Measurements from ENCODE around the gene TRABD2B. TPM values are rescaled to one million over a fixed set of nuclear protein-coding genes. Genes with fewer than 3 reads are reported as not detected.

Gene TRABD2B
- total RNA-seq, 1 experiment from 2014 or later = not detected

DNA sequence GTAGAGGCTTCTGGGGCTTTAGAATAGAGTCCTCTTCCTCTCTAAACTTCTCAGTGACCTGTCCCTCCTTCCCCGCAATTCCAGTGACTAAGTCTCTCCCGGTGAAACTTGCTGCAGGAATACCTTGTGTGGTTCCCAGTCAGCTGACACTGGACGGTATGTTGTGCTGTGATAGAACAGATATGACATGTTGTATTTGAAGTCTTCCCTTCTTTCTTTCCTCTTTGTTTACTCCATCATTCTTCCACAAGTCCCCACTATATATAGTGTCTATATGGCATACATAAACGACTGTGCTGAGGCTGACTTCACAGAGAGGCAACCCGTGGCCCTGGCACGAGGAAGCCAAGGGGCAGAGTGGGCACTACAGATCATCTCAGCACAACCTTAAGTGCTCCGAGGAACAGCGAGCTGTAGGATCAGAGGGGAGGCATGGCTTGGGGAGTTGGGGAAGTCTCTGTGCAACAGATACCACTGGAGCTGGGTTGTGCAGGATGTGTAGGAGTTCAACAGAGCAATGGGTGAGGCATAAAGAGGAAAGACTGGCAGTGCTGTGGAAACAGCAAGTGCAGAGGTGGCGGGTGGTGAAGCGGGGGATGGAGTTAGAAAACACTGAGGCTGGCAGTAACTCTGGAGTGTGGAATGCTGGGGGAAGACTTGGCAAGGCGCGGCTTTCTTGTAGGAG lies 237.8 kb downstream of the TRABD2B start:
- CTCF ChIA-PET = no interaction called here
- Histone ChIP-seq H3K9me3 (ENCODE audit: low read depth, low read length, poor library complexity, severe bottlenecking) (no peaks in the 10 kb centered on the region), H3K27me3 (replicated peaks; ENCODE audit: insufficient read depth, low read depth, low read length, poor library complexity) (peaks cover 8% of the 10 kb centered on the region), H3K27ac (ENCODE audit: low read depth, low read length, poor library complexity, severe bottlenecking) (no peak overlapping the region), H3K36me3 (ENCODE audit: insufficient read depth, low read length, poor library complexity, severe bottlenecking) (no peaks in the 10 kb centered on the region), H3K4me3 (ENCODE audit: low read depth, low read length, poor library complexity, severe bottlenecking) (no peak overlapping the region), H3K4me1 (ENCODE audit: insufficient read depth, low read length, poor library complexity, severe bottlenecking) (no peaks in the 10 kb centered on the region)
- intact Hi-C loops (cut with micrococcal nuclease; ENCODE audit: unreplicated experiment) = no loop called here
- TF ChIP-seq, protein P1, sequence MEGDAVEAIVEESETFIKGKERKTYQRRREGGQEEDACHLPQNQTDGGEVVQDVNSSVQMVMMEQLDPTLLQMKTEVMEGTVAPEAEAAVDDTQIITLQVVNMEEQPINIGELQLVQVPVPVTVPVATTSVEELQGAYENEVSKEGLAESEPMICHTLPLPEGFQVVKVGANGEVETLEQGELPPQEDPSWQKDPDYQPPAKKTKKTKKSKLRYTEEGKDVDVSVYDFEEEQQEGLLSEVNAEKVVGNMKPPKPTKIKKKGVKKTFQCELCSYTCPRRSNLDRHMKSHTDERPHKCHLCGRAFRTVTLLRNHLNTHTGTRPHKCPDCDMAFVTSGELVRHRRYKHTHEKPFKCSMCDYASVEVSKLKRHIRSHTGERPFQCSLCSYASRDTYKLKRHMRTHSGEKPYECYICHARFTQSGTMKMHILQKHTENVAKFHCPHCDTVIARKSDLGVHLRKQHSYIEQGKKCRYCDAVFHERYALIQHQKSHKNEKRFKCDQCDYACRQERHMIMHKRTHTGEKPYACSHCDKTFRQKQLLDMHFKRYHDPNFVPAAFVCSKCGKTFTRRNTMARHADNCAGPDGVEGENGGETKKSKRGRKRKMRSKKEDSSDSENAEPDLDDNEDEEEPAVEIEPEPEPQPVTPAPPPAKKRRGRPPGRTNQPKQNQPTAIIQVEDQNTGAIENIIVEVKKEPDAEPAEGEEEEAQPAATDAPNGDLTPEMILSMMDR (conservative IDR thresholded peaks at IDR 0.05; ENCODE audit: low read depth, low read length) = no peak
- no peak for TF ChIP-seq EZH2 (IDR thresholded peaks at IDR 0.05; ENCODE audit: borderline replicate concordance, low read depth, low read length, poor library complexity, severe bottlenecking)
- POLR2A ChIA-PET (ENCODE audit: low non-redundant PET) = no interaction called here
- no peak for DNase-seq (ENCODE audit: low spot score)
- BruUV-seq (replicated peaks) = no TSS peak

DNA sequence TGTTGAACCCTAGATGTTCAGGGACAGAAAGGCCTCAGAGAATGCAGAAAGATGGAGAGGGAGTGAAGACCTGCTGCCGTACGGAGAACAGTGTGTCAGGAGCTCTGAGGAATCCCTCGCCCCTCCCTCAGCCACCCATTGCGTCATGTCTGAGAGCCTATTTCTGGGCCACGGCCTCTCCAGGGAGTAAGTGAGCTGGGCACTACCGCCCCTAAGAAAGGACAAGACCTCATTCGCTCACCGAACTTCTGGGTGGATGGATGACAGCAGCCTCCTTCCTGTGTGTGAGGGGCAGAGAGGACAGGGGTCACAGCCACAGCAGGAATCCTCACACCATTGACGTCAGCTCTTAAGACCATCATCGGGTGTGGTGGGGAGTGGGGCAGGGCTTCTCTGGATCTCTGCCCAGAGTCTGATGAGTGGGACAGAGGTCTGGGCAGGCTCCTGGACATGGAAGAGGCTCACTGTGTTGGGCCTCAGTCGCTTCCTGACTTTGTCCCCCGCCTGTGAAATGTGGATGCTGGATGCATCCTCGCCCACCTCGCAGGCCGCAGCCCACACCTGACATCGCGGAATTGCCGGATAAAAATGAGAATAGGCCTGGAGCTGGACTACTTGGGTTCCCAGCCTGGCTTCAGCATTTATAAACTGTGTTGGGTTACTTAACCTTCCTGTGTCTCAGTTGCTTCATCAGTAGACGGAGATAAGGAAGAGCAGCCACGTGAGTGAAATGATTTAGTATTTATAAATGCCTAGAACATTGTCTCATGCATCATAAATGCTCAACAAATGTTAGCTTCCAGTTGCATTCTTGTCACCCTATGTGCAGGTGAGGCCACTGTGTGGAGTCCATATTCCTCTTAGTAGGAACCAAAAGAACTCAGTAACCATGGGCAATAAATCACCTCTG lies 238.6 kb downstream of the TRABD2B start:
- POLR2A ChIA-PET (ENCODE audit: low non-redundant PET) = no interaction called here

DNA sequence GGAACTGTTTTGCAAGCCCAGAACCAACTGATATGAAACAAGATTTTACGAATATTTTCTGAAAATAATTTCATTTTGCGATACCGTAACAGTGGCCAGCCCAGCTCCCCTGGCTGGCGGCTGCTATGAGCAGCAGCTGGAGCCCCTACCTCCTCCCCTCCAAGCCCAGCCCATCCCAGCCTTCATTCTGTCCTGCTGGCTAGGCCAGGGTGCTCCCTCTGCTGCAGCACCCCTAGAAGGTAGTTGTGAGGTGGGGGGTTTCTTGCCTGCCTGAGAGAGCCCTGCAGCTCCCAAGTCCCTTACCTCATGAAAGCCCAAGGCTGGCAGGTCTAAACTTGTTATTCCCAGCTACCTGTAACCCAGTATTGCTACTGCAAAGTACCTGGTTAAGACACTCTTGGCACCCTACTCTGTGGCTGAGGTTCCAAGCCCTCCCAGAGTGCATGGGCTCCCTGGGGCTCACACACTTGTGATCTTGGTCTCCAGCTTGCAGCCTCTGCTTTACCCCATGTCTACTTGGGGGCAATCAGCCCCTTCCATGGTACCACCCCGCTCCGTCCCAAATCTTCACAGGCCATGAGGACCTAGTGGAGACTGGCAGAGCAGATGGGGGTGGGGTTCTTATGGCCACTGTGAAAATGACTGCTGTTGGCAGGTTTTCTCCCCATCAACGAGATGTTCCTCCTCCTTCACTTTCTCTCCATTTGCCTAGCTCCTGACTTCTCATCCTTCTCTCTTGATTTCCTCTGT lies 239.8 kb downstream of the TRABD2B start:
- Histone ChIP-seq H3K4me1 (ENCODE audit: insufficient read depth, low read length, poor library complexity, severe bottlenecking) (no peaks in the 10 kb centered on the region), H3K27me3 (replicated peaks; ENCODE audit: insufficient read depth, low read depth, low read length, poor library complexity) (no peaks in the 10 kb centered on the region), H3K9me3 (ENCODE audit: low read depth, low read length, poor library complexity, severe bottlenecking) (no peaks in the 10 kb centered on the region), H3K4me3 (ENCODE audit: low read depth, low read length, poor library complexity, severe bottlenecking) (no peak overlapping the region), H3K27ac (ENCODE audit: low read depth, low read length, poor library complexity, severe bottlenecking) (no peak overlapping the region), H3K36me3 (ENCODE audit: insufficient read depth, low read length, poor library complexity, severe bottlenecking) (no peaks in the 10 kb centered on the region)
- DNase-seq (ENCODE audit: low spot score) = no peak
- ChIA-PET POLR2A (ENCODE audit: low non-redundant PET) (no interaction called here), CTCF (no interaction called here)
- intact Hi-C loops (cut with micrococcal nuclease; ENCODE audit: unreplicated experiment) = no loop called here
- TF ChIP-seq, protein P1 (conservative IDR thresholded peaks at IDR 0.05; ENCODE audit: low read depth, low read length) = no peak
- TF ChIP-seq EZH2 (IDR thresholded peaks at IDR 0.05; ENCODE audit: borderline replicate concordance, low read depth, low read length, poor library complexity, severe bottlenecking) = no peak
- no TSS peak for BruUV-seq (replicated peaks)

More for the DNA sequence above, 238.6 kb downstream of the TRABD2B start:
- intact Hi-C loops (cut with micrococcal nuclease; ENCODE audit: unreplicated experiment) = no loop called here
- no peaks in the 10 kb centered on the region for H3K9me3 ChIP-seq (ENCODE audit: low read depth, low read length, poor library complexity, severe bottlenecking)
- peaks cover 8% of the 10 kb centered on the region for H3K27me3 ChIP-seq (replicated peaks; ENCODE audit: insufficient read depth, low read depth, low read length, poor library complexity)
- CTCF ChIA-PET = no interaction called here
- DNase-seq (ENCODE audit: low spot score) = no peak
- no peaks in the 10 kb centered on the region for H3K4me1 ChIP-seq (ENCODE audit: insufficient read depth, low read length, poor library complexity, severe bottlenecking)
- H3K4me3 ChIP-seq (ENCODE audit: low read depth, low read length, poor library complexity, severe bottlenecking) = no peak overlapping the region
- no peak overlapping the region for H3K27ac ChIP-seq (ENCODE audit: low read depth, low read length, poor library complexity, severe bottlenecking)
- no peaks in the 10 kb centered on the region for H3K36me3 ChIP-seq (ENCODE audit: insufficient read depth, low read length, poor library complexity, severe bottlenecking)
- no TSS peak for BruUV-seq (replicated peaks)
- TF ChIP-seq, protein P1 (conservative IDR thresholded peaks at IDR 0.05; ENCODE audit: low read depth, low read length) = no peak
- no peak for TF ChIP-seq EZH2 (IDR thresholded peaks at IDR 0.05; ENCODE audit: borderline replicate concordance, low read depth, low read length, poor library complexity, severe bottlenecking)

Measured in A673 (cell line).